Measurements from ENCODE around the gene CARS2.

Gene CARS2

DNA sequence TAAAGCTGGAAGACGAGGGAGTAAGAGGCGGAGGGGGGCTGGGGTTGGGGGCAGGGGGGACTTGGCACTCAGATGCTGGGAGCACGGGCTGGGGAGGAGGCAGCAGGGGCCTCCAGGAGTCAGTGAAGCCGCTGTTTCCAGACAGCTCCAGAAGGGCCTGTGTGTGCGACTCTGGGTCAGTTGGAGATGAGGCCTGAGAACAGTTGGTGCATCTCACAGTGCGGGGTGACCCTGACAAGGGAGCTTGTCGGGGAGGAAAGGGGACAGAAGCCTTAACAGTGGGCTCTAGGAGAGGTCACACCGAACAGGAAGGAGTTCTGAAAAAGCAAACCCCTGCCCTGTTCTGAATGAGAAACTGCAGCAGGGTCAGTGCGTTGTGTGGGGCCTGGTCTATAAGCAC, 79.4 kb downstream of the CARS2 start:
- TF ChIP-seq, protein P1, sequence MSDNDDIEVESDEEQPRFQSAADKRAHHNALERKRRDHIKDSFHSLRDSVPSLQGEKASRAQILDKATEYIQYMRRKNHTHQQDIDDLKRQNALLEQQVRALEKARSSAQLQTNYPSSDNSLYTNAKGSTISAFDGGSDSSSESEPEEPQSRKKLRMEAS (IDR thresholded peaks at IDR 0.05): no peak
- no peak for TF ChIP-seq RAD21 (IDR thresholded peaks at IDR 0.05; ENCODE audit: low read depth)
- TF ChIP-seq EGR1 (IDR thresholded peaks at IDR 0.05): no peak
- TF ChIP-seq TCF12 (IDR thresholded peaks at IDR 0.05; ENCODE audit: low read depth): no peak
- no peak for TF ChIP-seq CEBPB (IDR thresholded peaks at IDR 0.05)
- no peak for TF ChIP-seq ZBTB7A (IDR thresholded peaks at IDR 0.05; ENCODE audit: low read depth)

DNA sequence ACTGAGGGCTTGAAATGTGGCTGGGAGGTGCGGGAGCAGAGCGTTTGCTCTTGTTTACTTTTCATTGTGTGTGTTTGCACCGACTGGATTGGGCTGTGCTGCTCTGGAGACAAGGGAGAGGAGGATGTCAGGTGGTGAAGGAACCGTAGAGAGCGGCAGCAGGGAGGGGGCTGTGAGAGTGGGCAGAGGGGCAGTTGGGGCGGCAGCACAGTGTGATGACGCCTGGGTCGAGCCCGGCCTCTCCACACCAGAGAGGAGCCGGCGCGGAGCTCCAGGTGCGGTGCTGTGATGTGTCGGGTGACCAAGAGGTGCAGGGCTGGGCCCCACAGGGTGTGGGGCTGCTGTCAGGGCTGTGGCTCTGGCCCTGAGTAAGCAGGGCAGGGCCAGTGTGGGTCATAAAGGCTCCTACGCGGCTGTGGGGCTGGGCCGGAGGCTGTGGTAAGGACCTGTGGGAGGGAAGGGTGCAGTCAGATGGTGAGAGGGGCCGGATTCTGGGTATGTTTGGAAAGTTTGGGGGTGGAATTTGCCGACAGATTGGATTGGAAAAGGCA, 80.1 kb downstream of the CARS2 start:
- TF ChIP-seq ZBTB7A (IDR thresholded peaks at IDR 0.05; ENCODE audit: low read depth) (no peak), YY1 (IDR thresholded peaks at IDR 0.05; ENCODE audit: low read depth) (no peak), TCF12 (IDR thresholded peaks at IDR 0.05; ENCODE audit: low read depth) (no peak), EP300 (IDR thresholded peaks at IDR 0.05; ENCODE audit: borderline replicate concordance) (no peak)
- TF ChIP-seq, protein P2, sequence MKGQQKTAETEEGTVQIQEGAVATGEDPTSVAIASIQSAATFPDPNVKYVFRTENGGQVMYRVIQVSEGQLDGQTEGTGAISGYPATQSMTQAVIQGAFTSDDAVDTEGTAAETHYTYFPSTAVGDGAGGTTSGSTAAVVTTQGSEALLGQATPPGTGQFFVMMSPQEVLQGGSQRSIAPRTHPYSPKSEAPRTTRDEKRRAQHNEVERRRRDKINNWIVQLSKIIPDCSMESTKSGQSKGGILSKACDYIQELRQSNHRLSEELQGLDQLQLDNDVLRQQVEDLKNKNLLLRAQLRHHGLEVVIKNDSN (IDR thresholded peaks at IDR 0.05): no peak
- TF ChIP-seq, protein P3, sequence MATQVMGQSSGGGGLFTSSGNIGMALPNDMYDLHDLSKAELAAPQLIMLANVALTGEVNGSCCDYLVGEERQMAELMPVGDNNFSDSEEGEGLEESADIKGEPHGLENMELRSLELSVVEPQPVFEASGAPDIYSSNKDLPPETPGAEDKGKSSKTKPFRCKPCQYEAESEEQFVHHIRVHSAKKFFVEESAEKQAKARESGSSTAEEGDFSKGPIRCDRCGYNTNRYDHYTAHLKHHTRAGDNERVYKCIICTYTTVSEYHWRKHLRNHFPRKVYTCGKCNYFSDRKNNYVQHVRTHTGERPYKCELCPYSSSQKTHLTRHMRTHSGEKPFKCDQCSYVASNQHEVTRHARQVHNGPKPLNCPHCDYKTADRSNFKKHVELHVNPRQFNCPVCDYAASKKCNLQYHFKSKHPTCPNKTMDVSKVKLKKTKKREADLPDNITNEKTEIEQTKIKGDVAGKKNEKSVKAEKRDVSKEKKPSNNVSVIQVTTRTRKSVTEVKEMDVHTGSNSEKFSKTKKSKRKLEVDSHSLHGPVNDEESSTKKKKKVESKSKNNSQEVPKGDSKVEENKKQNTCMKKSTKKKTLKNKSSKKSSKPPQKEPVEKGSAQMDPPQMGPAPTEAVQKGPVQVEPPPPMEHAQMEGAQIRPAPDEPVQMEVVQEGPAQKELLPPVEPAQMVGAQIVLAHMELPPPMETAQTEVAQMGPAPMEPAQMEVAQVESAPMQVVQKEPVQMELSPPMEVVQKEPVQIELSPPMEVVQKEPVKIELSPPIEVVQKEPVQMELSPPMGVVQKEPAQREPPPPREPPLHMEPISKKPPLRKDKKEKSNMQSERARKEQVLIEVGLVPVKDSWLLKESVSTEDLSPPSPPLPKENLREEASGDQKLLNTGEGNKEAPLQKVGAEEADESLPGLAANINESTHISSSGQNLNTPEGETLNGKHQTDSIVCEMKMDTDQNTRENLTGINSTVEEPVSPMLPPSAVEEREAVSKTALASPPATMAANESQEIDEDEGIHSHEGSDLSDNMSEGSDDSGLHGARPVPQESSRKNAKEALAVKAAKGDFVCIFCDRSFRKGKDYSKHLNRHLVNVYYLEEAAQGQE (IDR thresholded peaks at IDR 0.05; ENCODE audit: low read depth): no peak

DNA sequence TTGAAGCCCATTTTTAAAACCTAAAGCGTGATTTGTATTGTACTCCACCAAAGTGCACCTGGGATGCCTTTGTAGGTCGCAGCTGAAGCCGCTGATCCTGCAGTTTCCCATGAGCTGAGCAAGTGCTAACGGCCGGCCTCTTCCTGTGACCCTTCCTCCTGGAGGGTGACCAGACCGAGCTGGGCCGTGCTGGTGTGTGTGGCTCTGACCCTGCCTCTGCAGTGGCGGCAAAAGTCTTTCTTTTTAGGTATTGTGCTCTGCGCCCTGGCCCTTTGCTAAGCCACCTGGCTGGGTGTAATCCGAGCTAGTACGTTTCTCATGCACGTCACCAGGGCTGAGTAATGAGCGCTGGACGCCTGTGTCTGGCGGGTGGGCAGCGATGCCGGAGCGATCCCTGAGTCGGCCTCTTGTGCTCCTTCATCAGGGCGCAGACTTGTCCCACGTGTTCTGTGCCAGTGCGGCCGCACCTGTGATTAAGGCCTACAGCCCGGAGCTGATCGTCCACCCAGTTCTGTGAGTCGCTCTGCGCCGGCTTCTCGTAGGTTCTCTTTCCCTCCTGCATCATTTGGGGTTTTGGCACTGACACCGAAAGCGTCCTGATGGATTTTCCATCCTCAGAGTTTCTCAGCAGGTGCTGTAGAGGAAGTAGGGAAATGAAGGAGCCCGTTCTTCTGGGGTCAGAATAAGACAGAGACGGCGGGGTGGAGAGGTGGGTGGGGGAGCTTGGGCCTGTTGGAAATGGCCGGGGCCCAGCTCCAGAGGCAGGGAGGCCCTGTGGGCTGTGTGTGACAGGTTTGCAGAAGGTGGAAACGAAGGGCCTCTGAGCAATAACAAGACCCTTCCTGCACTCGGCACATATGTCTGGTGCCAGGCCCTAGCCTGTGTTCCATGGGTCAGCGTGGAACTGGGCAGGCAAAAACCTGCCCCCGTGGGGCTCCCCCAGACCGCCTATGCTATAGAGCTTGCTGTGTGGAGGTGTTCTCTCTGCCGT, 80.9 kb downstream of the CARS2 start:
- TF ChIP-seq YY1 (IDR thresholded peaks at IDR 0.05; ENCODE audit: low read depth) (no peak), FOXM1 (IDR thresholded peaks at IDR 0.05; ENCODE audit: borderline replicate concordance, low read depth) (no peak), EP300 (IDR thresholded peaks at IDR 0.05; ENCODE audit: borderline replicate concordance) (no peak), ZBTB7A (IDR thresholded peaks at IDR 0.05; ENCODE audit: low read depth) (no peak), TAF1 (IDR thresholded peaks at IDR 0.05; ENCODE audit: low read depth) (no peak), EGR1 (IDR thresholded peaks at IDR 0.05) (no peak), NFIC (IDR thresholded peaks at IDR 0.05) (no peak), CEBPB (IDR thresholded peaks at IDR 0.05) (no peak), RAD21 (IDR thresholded peaks at IDR 0.05; ENCODE audit: low read depth) (no peak), TEAD4 (IDR thresholded peaks at IDR 0.05) (no peak), TCF12 (IDR thresholded peaks at IDR 0.05; ENCODE audit: low read depth) (no peak)
- TF ChIP-seq, protein P3 (IDR thresholded peaks at IDR 0.05; ENCODE audit: low read depth): no peak
- TF ChIP-seq, protein P1 (IDR thresholded peaks at IDR 0.05): no peak
- TF ChIP-seq, protein P2 (IDR thresholded peaks at IDR 0.05): no peak

DNA sequence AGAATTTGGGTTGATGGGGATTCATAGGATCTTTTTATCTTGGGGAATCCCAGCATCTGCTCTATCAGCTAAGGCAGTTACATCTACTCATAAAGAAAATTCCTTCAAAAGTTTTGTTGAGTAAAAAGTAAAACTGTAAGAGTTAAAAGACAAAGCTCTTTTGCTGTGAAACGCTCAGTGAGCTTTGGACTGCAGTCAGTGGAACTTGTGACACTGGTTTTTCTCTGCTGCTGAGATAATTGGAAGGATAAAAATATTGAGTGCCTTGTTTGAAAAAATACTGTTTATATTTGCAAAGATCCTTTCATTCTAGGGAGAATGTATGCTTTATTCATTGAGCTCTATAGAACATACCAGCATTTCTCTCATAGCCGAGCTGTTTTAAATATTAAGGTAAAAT, 85.3 kb downstream of the CARS2 start:
- TF ChIP-seq EGR1 (IDR thresholded peaks at IDR 0.05): no peak
- no peak for TF ChIP-seq TEAD4 (IDR thresholded peaks at IDR 0.05)

DNA sequence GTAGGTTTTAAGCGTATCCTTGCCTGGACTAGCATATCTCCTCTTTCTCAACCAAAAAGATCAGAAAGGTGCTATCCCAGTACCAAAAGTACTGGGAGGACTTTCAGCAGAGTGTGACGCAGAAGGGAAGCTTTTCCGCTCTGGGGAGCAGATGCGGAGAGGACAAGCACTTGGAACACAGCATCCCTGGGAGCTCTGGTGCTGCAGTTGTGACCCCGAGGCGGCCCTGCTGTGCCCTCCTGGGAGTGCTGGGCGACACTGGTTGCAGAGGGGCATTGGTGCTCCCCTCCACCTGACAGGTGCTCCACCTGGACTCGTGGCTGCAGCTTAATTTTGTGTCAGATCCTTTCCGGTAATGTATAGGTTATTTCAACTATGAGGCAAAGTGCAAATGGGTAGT, 87.1 kb downstream of the CARS2 start:
- TF ChIP-seq TCF12 (IDR thresholded peaks at IDR 0.05; ENCODE audit: low read depth) (no peak), CEBPB (IDR thresholded peaks at IDR 0.05) (no peak), TEAD4 (IDR thresholded peaks at IDR 0.05) (no peak), EP300 (IDR thresholded peaks at IDR 0.05; ENCODE audit: borderline replicate concordance) (no peak), EGR1 (IDR thresholded peaks at IDR 0.05) (no peak), NFIC (IDR thresholded peaks at IDR 0.05) (no peak), FOXM1 (IDR thresholded peaks at IDR 0.05; ENCODE audit: borderline replicate concordance, low read depth) (no peak), CREB1 (IDR thresholded peaks at IDR 0.05; ENCODE audit: low read depth) (no peak), RAD21 (IDR thresholded peaks at IDR 0.05; ENCODE audit: low read depth) (no peak), ZBTB7A (IDR thresholded peaks at IDR 0.05; ENCODE audit: low read depth) (no peak), TAF1 (IDR thresholded peaks at IDR 0.05; ENCODE audit: low read depth) (no peak), YY1 (IDR thresholded peaks at IDR 0.05; ENCODE audit: low read depth) (no peak)
- TF ChIP-seq, protein P2 (IDR thresholded peaks at IDR 0.05): no peak
- TF ChIP-seq, protein P3 (IDR thresholded peaks at IDR 0.05; ENCODE audit: low read depth): no peak
- TF ChIP-seq, protein P1 (IDR thresholded peaks at IDR 0.05): no peak

Data from Ishikawa (cell line).